AG09319 (cell line): ENCODE measurements around the gene ZNF578.
"Not testable (repeated sequence)": the region's sequence is repeated elsewhere in the genome, so short reads cannot be mapped to it uniquely, and the experiment has no call there.

Experiments used
- DNase-seq: peaks from one replicate; pipeline ENCODE4 v3.0.0-alpha.2; 2010; ENCODE audit warnings: low read depth; ENCODE audit errors: extremely low read depth
- CTCF ChIP-seq: IDR thresholded peaks from 2 replicates; pipeline ENCODE4 v1.5.1; 2011; ENCODE audit warnings: low read depth, mild to moderate bottlenecking, inconsistent platforms, low read length, moderate library complexity

The ZNF578 gene

GRCh38 chr19:52522551-52522950 lies 69.2 kb downstream of the ZNF578 start:
- no peak for TF ChIP-seq CTCF
- no peak for DNase-seq

- no peak for DNase-seq
- TF ChIP-seq CTCF, result no peak
Measured at GRCh38 chr19:52524086-52524485, 70.7 kb downstream of the ZNF578 start.

GRCh38 chr19:52527134-52527955 lies 74.0 kb downstream of the ZNF578 start, which contains the start of gene ZNF808:
TSS of gene ZNF808 (plus strand) at chr19:52527668. CDS start at chr19:52543285, 15,617 bp downstream.
- peak; percentile 61 for DNase-seq
- TF ChIP-seq CTCF, result peak; percentile 60

DNA sequence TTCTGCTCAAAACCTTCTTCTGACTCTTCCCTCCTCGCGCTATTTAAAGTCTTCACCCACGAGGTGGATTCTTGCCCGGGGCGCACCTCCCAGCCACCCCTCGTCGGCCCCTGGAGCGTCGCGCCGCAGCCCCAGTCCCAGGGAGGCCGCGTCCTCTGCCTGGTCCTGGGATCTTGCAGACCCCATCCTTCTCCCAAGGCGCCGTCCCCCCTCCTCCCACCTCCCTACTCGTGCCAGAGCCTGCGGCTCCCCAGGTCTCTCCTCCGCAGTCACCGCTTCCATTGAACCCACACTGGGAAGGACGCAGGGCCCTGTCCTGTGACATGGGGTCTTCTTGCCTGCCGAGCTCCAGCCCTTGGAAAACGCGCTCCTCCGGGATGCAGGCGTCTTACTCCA lies 74.6 kb downstream of the ZNF578 start:
- no peak for TF ChIP-seq CTCF
- no peak for DNase-seq

DNA sequence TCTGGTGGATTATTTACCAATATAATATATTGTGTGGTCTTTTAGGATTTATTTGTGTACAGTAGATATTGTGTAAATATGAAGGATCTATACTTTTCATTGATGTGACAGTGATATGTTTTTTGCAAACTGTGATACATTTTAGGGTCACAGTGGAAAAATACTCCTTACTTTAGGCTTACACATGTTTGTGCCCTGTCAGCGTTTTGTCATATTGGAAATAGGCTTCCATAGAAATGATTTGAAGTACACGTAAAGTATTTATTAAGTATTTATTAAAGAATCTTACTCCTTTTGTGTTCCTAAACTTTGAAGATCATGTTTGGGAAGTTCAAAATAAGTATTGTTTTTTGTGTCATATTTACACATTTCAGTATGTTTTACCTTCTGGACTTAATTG lies 79.1 kb downstream of the ZNF578 start:
- TF ChIP-seq CTCF, result no peak
- no peak for DNase-seq

GRCh38 chr19:52533901-52534300 lies 80.5 kb downstream of the ZNF578 start:
- no peak for DNase-seq
- TF ChIP-seq CTCF, result no peak

GRCh38 chr19:52535385-52535770 lies 82.0 kb downstream of the ZNF578 start:
- not testable (repeated sequence) for DNase-seq
